Measurements from ENCODE around the gene SOBP.

The SOBP gene

DNA sequence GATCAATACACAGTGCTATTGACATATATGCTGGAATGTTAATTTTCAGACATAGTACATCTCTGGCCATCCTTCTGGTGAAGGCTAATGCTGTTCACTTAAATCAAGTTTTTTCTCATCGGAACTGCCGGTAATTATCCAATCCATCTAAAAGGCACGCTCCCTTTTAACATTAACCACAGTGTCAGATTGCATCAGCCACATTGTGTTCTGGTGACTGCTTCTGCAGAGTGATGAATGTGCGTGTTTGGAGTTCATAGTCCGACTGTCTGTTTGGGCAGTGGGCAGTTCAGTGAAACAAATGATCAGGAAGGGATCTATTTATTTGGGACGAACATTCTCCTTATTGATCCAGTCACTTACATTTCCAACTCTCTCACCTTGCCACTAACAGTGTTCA, 49.5 kb downstream of the SOBP start:
- no peaks in the 10 kb centered on the region for H3K27me3 ChIP-seq (ENCODE audit: insufficient read depth, insufficient read length)
- H3K4me1 ChIP-seq (ENCODE audit: insufficient read depth, insufficient read length), result no peaks in the 10 kb centered on the region
- no peak overlapping the region for H3K9ac ChIP-seq (ENCODE audit: insufficient read length, low read depth)
- H3K36me3 ChIP-seq (ENCODE audit: insufficient read depth, insufficient read length, low read length), result no peaks in the 10 kb centered on the region
- H3K4me3 ChIP-seq (ENCODE audit: insufficient read length, low read depth), result no peak overlapping the region
- no peak for TF ChIP-seq SUZ12 (IDR thresholded peaks at IDR 0.05; ENCODE audit: extremely low read depth, insufficient read depth, insufficient read length)
- TF ChIP-seq YY1 (IDR thresholded peaks at IDR 0.05; ENCODE audit: insufficient read depth, insufficient read length), result no peak
- no peak for TF ChIP-seq ZNF274 (IDR thresholded peaks at IDR 0.05; ENCODE audit: low read depth, low read length)
- no peak for DNase-seq (ENCODE audit: low read depth, low spot score)
- no peaks in the 10 kb centered on the region for H3K9me3 ChIP-seq (ENCODE audit: insufficient read depth, low read length)

DNA sequence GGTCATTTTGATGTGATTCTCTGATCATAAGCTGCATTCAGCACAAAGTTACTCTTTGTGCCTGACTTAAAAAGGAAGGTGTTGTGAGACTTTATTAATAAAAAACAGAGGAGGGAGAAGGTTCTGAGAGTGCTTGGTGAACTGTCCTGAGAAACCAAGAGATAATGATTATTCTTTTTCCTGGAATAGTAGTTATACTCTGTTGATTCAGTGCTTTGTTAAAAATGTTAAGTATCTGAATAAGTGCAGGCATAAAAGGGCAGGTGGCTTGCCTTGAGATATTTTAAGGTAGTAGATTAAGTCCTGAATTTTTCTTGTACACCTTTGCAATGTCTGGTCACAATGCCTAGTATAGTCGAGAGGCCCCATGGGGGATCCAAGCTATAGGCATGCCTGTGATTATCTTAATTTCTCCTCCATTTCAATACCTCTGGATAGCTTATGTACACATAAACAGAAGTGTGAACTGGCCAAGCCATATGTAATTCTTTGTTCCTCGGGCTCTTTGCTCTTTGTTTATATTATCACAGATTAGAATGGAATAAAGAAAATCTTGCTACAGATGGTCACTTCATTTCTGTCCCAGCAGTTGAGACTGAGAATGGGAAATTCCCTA, 50.0 kb downstream of the SOBP start:
- H3K4me3 ChIP-seq (ENCODE audit: insufficient read length, low read depth), result no peak overlapping the region
- TF ChIP-seq ZNF274 (IDR thresholded peaks at IDR 0.05; ENCODE audit: low read depth, low read length), result no peak
- no peak for TF ChIP-seq SUZ12 (IDR thresholded peaks at IDR 0.05; ENCODE audit: extremely low read depth, insufficient read depth, insufficient read length)
- TF ChIP-seq YY1 (IDR thresholded peaks at IDR 0.05; ENCODE audit: insufficient read depth, insufficient read length), result no peak
- H3K4me1 ChIP-seq (ENCODE audit: insufficient read depth, insufficient read length), result no peaks in the 10 kb centered on the region
- H3K36me3 ChIP-seq (ENCODE audit: insufficient read depth, insufficient read length, low read length), result no peaks in the 10 kb centered on the region
- no peak overlapping the region for H3K9ac ChIP-seq (ENCODE audit: insufficient read length, low read depth)
- no peak for DNase-seq (ENCODE audit: low read depth, low spot score)
- no peaks in the 10 kb centered on the region for H3K9me3 ChIP-seq (ENCODE audit: insufficient read depth, low read length)
- H3K27me3 ChIP-seq (ENCODE audit: insufficient read depth, insufficient read length), result no peaks in the 10 kb centered on the region

- no peak for TF ChIP-seq ZNF274 (IDR thresholded peaks at IDR 0.05; ENCODE audit: low read depth, low read length)
- TF ChIP-seq SUZ12 (IDR thresholded peaks at IDR 0.05; ENCODE audit: extremely low read depth, insufficient read depth, insufficient read length), result no peak
- TF ChIP-seq YY1 (IDR thresholded peaks at IDR 0.05; ENCODE audit: insufficient read depth, insufficient read length), result no peak
- no peak overlapping the region for H3K4me3 ChIP-seq (ENCODE audit: insufficient read length, low read depth)
These were observed 50.5 kb downstream of the SOBP start for GRCh38 chr6:107540465-107540857.

DNA sequence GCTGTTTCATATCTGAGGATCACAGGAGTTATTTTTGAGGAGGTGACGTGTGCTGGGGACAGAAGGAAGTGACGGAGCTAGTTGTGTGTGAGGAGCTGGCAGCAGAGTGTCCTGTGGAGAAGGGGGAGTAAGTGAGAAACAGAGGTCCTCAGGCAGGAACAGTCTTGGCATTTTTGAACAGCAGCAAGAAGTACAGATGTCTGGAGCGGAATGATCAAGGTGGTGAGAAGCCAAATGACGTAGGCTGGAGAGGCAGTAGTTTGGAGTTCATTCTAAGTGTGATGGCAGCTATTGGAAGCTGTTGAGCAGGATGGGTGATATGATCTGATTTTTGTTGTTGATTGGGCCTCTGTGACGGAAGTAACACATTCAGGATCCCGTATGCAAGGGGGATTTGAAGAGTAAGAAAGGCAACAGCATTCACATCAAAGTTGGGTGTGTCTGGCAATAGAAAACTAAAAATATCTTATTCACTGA, 52.3 kb downstream of the SOBP start:
- no peaks in the 10 kb centered on the region for H3K36me3 ChIP-seq (ENCODE audit: insufficient read depth, insufficient read length, low read length)
- no peak for DNase-seq (ENCODE audit: low read depth, low spot score)
- no peaks in the 10 kb centered on the region for H3K4me1 ChIP-seq (ENCODE audit: insufficient read depth, insufficient read length)
- H3K9ac ChIP-seq (ENCODE audit: insufficient read length, low read depth), result no peak overlapping the region
- no peaks in the 10 kb centered on the region for H3K27me3 ChIP-seq (ENCODE audit: insufficient read depth, insufficient read length)
- no peak overlapping the region for H3K4me3 ChIP-seq (ENCODE audit: insufficient read length, low read depth)
- no peaks in the 10 kb centered on the region for H3K9me3 ChIP-seq (ENCODE audit: insufficient read depth, low read length)
- TF ChIP-seq SUZ12 (IDR thresholded peaks at IDR 0.05; ENCODE audit: extremely low read depth, insufficient read depth, insufficient read length) (no peak), YY1 (IDR thresholded peaks at IDR 0.05; ENCODE audit: insufficient read depth, insufficient read length) (no peak), ZNF274 (IDR thresholded peaks at IDR 0.05; ENCODE audit: low read depth, low read length) (no peak)

More at GRCh38 chr6:107540465-107540857, 50.5 kb downstream of the SOBP start:
- no peak overlapping the region for H3K9ac ChIP-seq (ENCODE audit: insufficient read length, low read depth)
- no peaks in the 10 kb centered on the region for H3K27me3 ChIP-seq (ENCODE audit: insufficient read depth, insufficient read length)
- no peaks in the 10 kb centered on the region for H3K9me3 ChIP-seq (ENCODE audit: insufficient read depth, low read length)
- H3K4me1 ChIP-seq (ENCODE audit: insufficient read depth, insufficient read length), result no peaks in the 10 kb centered on the region
- no peaks in the 10 kb centered on the region for H3K36me3 ChIP-seq (ENCODE audit: insufficient read depth, insufficient read length, low read length)
- no peak for DNase-seq (ENCODE audit: low read depth, low spot score)

GRCh38 chr6:107543088-107543487, 53.2 kb downstream of the SOBP start:
- Histone ChIP-seq H3K4me3 (ENCODE audit: insufficient read length, low read depth) (no peak overlapping the region), H3K36me3 (ENCODE audit: insufficient read depth, insufficient read length, low read length) (no peaks in the 10 kb centered on the region), H3K9me3 (ENCODE audit: insufficient read depth, low read length) (no peaks in the 10 kb centered on the region), H3K27me3 (ENCODE audit: insufficient read depth, insufficient read length) (no peaks in the 10 kb centered on the region), H3K4me1 (ENCODE audit: insufficient read depth, insufficient read length) (no peaks in the 10 kb centered on the region), H3K9ac (ENCODE audit: insufficient read length, low read depth) (no peak overlapping the region)
- TF ChIP-seq YY1 (IDR thresholded peaks at IDR 0.05; ENCODE audit: insufficient read depth, insufficient read length) (no peak), ZNF274 (IDR thresholded peaks at IDR 0.05; ENCODE audit: low read depth, low read length) (no peak), SUZ12 (IDR thresholded peaks at IDR 0.05; ENCODE audit: extremely low read depth, insufficient read depth, insufficient read length) (no peak)
- DNase-seq (ENCODE audit: low read depth, low spot score), result no peak

DNA sequence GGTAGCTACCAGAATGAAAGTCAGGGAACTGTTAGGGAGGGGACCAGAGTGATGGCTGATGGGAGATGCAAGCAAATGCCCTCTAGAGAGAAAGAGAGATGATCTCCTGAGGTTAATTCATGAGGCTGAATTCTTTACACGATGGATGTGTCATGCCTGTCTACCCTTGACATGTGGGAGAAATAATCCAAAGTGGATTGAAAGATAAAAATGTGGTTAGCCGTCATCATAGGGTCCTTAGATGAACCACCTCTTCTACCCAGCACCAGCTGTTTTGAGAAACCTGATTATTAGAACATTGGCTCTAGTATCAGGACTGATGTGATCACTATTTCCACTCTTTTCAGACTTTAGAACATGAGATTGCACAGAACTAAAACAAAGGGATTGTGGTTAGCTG, 53.6 kb downstream of the SOBP start:
- Histone ChIP-seq H3K9ac (ENCODE audit: insufficient read length, low read depth) (no peak overlapping the region), H3K36me3 (ENCODE audit: insufficient read depth, insufficient read length, low read length) (no peaks in the 10 kb centered on the region), H3K27me3 (ENCODE audit: insufficient read depth, insufficient read length) (no peaks in the 10 kb centered on the region), H3K4me1 (ENCODE audit: insufficient read depth, insufficient read length) (no peaks in the 10 kb centered on the region), H3K9me3 (ENCODE audit: insufficient read depth, low read length) (no peaks in the 10 kb centered on the region), H3K4me3 (ENCODE audit: insufficient read length, low read depth) (no peak overlapping the region)
- no peak for TF ChIP-seq SUZ12 (IDR thresholded peaks at IDR 0.05; ENCODE audit: extremely low read depth, insufficient read depth, insufficient read length)
- DNase-seq (ENCODE audit: low read depth, low spot score), result no peak

GRCh38 chr6:107545763-107546162, 55.8 kb downstream of the SOBP start:
- no peak for DNase-seq (ENCODE audit: low read depth, low spot score)
- Histone ChIP-seq H3K4me3 (ENCODE audit: insufficient read length, low read depth) (no peak overlapping the region), H3K36me3 (ENCODE audit: insufficient read depth, insufficient read length, low read length) (no peaks in the 10 kb centered on the region), H3K9me3 (ENCODE audit: insufficient read depth, low read length) (no peaks in the 10 kb centered on the region), H3K27me3 (ENCODE audit: insufficient read depth, insufficient read length) (no peaks in the 10 kb centered on the region), H3K9ac (ENCODE audit: insufficient read length, low read depth) (no peak overlapping the region), H3K4me1 (ENCODE audit: insufficient read depth, insufficient read length) (no peaks in the 10 kb centered on the region)
- no peak for TF ChIP-seq SUZ12 (IDR thresholded peaks at IDR 0.05; ENCODE audit: extremely low read depth, insufficient read depth, insufficient read length)
- no peak for TF ChIP-seq YY1 (IDR thresholded peaks at IDR 0.05; ENCODE audit: insufficient read depth, insufficient read length)
- no peak for TF ChIP-seq ZNF274 (IDR thresholded peaks at IDR 0.05; ENCODE audit: low read depth, low read length)
